Activated naive CD8-positive, alpha-beta T cell treated with anti-CD3 and anti-CD28 coated beads for 36 hours (primary cell): ENCODE results near the gene NFATC2. TPM values are rescaled to one million over a fixed set of nuclear protein-coding genes. Genes with fewer than 3 reads are reported as not detected.

Experiments
- DNase-seq: peaks from one replicate; pipeline ENCODE4 v3.0.0; 2021
- H3K27ac Mint-ChIP-seq: one replicate; pipeline ENCODE4 v1.8.0; 2022; ENCODE audit warnings: mild to moderate bottlenecking, moderate library complexity, mixed read lengths
- H3K27me3 Mint-ChIP-seq: one replicate; pipeline ENCODE4 v1.8.0; 2022; ENCODE audit warnings: mild to moderate bottlenecking, mixed read lengths
- H3K36me3 Mint-ChIP-seq: one replicate; pipeline ENCODE4 v1.8.0; 2021; ENCODE audit warnings: mild to moderate bottlenecking, mixed read lengths
- H3K4me1 Mint-ChIP-seq: one replicate; pipeline ENCODE4 v1.8.0; 2021; ENCODE audit warnings: mixed read lengths
- H3K4me3 Mint-ChIP-seq: one replicate; pipeline ENCODE4 v1.8.0; 2022; ENCODE audit warnings: mild to moderate bottlenecking, moderate library complexity, mixed read lengths
- H3K9me3 Mint-ChIP-seq: one replicate; pipeline ENCODE4 v1.8.0; 2022; ENCODE audit warnings: mixed read lengths
- total RNA-seq, 2 experiments: library from RNA; stranded (reverse); gene quantifications; one replicate each; pipeline ENCODE4 v1.2.3, GENCODE V29; 2021

NFATC2 gene
- total RNA-seq, 2 experiments from 2014 or later: 31.0 to 31.7 TPM

DNA sequence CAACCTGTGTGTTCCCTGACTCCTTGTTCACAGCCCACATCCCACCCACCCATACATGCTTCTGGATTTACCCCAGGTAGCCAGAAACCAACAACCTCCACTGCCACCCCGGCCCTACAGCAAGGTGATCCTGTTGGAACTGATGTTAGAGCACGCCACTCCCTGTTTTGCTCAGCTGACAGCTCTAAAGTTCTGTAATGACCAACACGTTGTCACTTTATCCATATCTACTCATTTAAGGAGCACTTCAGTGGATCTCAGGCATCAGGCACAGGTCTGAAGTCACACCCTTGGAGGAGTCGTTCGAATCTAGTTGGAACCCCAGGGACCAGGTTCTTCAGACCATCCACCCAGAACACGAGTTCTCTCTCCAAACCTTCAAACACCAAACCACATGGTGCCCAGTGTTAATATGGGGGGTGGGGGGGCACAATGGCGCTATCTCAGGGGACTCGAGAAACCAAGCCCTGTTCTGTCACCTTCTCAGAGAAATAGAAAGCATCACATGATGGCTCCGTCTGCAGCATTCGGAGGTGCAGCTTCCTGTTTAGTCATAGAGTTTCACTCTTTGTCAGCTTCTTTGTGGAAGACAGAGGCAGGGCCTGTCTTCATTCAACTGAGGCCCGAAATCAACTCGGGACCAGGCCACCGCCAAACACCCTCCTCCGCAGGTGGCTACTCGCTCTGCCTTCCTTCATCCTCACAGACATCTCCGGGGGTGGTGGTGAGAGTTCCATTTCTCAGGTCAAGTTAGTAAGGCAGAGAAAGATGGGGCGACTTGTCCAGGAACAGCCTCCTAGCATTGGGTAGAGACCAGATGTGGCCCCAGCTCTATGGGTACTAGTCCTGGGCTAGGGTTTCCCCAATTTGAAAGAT lies 142.2 kb downstream of the NFATC2 start:
- H3K36me3 Mint-ChIP-seq: peaks cover 66% of the 10 kb centered on the region
- H3K4me1 Mint-ChIP-seq: peaks cover 69% of the 10 kb centered on the region

DNA sequence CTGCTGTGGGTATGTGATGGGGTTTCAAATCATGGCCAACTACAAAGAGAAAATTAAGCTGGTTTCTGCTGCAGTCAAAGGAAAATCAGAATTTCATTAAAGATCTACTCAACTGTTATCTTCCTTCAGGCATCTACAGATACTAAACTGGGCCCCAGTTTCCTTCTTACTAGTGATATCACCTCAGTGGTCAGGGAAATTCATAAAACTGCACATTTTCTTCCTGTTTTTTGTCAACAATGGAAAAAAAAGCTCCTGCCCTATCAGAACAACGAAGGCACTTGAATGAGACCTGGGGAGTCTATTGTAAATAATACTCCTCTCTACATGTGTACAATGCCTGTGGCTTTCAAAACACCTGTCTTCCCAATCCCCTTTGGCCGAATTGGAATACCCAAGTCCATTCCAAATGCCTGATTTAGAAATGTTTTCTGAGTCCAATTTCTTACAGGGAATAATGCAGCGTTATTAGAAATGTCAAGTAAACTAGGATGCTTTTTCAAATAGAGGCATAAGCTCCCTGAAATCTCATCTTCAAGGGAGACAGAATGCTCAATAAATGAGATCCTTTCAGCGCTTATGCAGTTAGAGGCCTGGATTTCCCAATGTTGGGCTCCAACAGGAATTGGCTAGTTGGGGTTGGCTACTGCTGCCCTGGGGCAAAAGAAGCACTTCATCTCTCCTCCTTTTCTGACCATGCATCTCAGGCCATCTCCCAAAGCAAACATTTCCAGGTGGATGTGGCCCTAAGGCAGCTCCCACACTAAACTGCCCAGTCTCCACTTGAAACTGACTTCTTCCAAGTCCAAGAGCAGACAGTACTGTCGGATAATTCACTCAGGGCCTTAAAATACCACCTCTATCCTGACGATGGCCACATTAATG lies 143.3 kb downstream of the NFATC2 start:
- Mint-ChIP-seq H3K27ac (peak overlapping the region; percentile 99), H3K27me3 (no peaks in the 10 kb centered on the region), H3K9me3 (peaks cover 4% of the 10 kb centered on the region), H3K36me3 (peaks cover 55% of the 10 kb centered on the region), H3K4me3 (peak overlapping the region; percentile 67), H3K4me1 (peaks cover 61% of the 10 kb centered on the region)
- no peak for DNase-seq

More for the DNA sequence above, 142.2 kb downstream of the NFATC2 start:
- no peaks in the 10 kb centered on the region for H3K27me3 Mint-ChIP-seq
- peak overlapping the region; percentile 99 for H3K27ac Mint-ChIP-seq
- H3K4me3 Mint-ChIP-seq: peak overlapping the region; percentile 67
- peak; percentile 77 for DNase-seq
- H3K9me3 Mint-ChIP-seq: peaks cover 4% of the 10 kb centered on the region

DNA sequence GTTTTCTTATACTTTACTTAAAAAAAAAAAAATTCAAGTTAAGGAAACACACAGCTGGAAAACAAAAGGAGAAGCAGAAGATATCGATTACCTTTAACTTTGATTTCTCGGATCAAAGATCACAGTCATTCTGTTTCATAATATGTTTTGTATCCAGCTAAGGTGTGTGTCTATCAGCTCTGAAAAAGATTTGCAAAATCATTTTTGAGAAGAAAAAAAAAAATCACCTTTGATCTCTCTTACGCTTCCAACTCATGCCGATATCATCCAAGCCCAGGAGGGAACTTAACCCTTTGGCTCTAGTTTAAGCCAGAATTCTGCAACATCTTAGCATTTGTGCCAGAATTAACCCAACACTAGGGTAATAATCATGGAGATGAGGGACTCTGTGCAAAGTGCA lies 144.0 kb downstream of the NFATC2 start:
- no peaks in the 10 kb centered on the region for H3K27me3 Mint-ChIP-seq
- H3K36me3 Mint-ChIP-seq: peaks cover 50% of the 10 kb centered on the region
- peak overlapping the region; percentile 99 for H3K27ac Mint-ChIP-seq
- peaks cover 4% of the 10 kb centered on the region for H3K9me3 Mint-ChIP-seq
- no peak for DNase-seq
- H3K4me3 Mint-ChIP-seq: peak overlapping the region; percentile 7
- H3K4me1 Mint-ChIP-seq: peaks cover 54% of the 10 kb centered on the region

DNA sequence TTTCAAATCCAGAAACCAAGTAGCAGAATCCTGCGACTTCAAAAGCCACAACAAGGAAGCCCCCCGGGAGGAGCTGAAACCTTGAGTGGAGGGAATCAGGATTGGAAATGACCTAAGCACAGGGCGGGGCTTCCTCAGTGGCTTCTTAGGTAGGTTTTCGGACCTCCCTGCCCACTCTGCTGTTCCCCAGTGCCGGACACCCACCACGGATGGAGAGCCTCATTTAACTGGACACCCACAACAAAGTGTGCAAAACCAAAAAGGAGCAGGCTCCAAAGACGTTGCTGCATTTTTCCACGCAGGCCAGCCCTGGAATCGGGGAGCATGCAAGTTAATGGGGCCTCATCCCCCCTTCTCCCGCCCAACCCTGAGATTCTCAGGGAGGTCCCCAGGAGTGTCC lies 144.4 kb downstream of the NFATC2 start:
- H3K27me3 Mint-ChIP-seq: no peaks in the 10 kb centered on the region
- H3K9me3 Mint-ChIP-seq: peaks cover 4% of the 10 kb centered on the region
- DNase-seq: no peak
- peaks cover 47% of the 10 kb centered on the region for H3K36me3 Mint-ChIP-seq
- no peak overlapping the region for H3K27ac Mint-ChIP-seq
- no peak overlapping the region for H3K4me3 Mint-ChIP-seq
- H3K4me1 Mint-ChIP-seq: peaks cover 49% of the 10 kb centered on the region

DNA sequence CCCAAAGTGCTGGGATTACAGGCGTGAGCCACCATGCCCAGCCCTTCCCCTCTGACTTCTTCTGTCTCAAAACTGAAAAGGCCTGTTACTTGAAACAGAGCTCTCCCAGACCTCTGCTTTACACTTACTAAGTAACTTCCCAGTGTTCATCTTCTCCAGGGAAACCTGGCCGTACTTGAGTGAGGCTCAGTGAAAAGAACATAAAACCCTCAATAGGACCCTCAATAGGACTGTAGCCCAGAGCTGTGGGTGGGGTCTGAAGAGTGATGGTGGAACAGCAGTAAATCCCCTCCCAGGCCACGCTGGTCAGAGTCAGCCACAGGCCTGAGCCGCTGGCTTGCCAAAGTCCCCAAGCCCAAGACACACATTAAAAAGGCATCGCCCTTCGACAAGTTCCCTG lies 145.4 kb downstream of the NFATC2 start:
- Mint-ChIP-seq H3K36me3 (peaks cover 41% of the 10 kb centered on the region), H3K9me3 (peaks cover 4% of the 10 kb centered on the region), H3K27ac (peak overlapping the region; percentile 4), H3K4me3 (no peak overlapping the region), H3K27me3 (no peaks in the 10 kb centered on the region), H3K4me1 (peaks cover 40% of the 10 kb centered on the region)
- no peak for DNase-seq

DNA sequence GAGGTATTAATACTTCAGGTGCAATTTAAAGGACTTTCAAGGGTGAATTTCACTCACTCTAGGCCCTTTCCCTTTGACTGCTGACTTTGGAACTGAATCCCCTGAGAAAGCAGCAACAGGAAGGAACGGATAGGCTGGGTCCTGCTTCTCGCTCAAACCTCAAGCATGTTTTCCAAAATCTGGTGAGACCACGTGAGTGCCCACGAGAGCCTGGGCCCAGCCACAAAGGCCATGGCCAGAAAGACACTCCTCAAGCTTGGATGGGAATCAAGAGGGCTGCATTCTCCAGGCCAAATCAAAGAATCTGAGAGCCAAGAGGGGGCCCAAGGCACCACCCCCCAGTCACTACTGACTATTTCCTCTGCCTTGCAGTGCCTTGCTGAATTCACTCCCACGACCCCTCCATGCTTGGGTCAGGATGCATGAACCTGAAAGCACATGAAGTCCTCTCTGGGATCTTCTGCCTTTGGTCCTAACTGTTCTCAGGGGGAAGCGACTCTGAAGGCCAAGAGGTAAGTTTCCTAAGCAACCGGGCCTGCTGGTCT lies 146.1 kb downstream of the NFATC2 start:
- H3K9me3 Mint-ChIP-seq: peaks cover 4% of the 10 kb centered on the region
- no peak overlapping the region for H3K27ac Mint-ChIP-seq
- peaks cover 33% of the 10 kb centered on the region for H3K4me1 Mint-ChIP-seq
- H3K27me3 Mint-ChIP-seq: no peaks in the 10 kb centered on the region
- H3K4me3 Mint-ChIP-seq: no peak overlapping the region
- H3K36me3 Mint-ChIP-seq: peaks cover 36% of the 10 kb centered on the region
- DNase-seq: no peak

DNA sequence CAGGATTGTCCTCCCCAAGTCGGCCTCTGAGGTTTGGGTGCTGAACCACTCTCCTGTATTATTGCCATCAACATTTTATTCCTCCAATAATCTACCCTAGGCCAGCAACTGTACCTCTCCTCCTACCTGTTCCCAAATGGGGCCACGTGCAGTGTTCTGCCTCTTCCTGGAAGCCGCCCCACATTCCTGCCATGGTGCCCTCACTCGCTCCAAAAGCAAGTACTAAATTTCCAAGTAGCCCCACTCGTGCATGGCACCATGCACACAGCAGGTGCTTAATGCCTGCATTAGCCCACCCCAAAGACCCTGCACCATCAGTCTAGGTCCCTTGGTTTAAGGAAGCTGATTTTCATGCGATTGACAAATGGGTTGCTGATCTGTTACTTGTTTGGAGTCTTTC lies 147.8 kb downstream of the NFATC2 start:
- H3K4me3 Mint-ChIP-seq: no peak overlapping the region
- no peaks in the 10 kb centered on the region for H3K9me3 Mint-ChIP-seq
- no peaks in the 10 kb centered on the region for H3K27me3 Mint-ChIP-seq
- peaks cover 18% of the 10 kb centered on the region for H3K4me1 Mint-ChIP-seq
- peak overlapping the region; percentile 10 for H3K27ac Mint-ChIP-seq
- H3K36me3 Mint-ChIP-seq: peaks cover 30% of the 10 kb centered on the region
- no peak for DNase-seq

DNA sequence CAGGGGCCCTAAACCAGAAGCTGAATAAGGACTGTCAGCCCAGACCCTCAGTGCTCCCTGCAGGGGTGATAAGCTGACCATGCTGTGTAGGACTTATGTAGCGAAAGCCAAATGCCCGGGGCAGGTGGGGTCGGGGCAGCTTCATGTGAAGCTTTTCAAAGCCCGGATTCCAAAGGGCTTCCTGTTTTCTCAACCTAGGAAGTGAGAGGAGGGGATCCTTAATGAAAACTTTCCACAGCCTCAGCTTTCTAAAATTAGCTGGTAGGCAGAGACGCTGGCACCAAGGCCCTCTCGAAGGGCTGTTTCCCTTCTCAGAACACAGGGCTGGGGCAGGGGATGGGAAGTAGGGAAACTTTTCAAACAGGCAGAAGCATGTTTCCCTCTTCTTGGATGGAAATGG lies 148.9 kb downstream of the NFATC2 start:
- Mint-ChIP-seq H3K4me3 (no peak overlapping the region), H3K9me3 (no peaks in the 10 kb centered on the region), H3K27me3 (no peaks in the 10 kb centered on the region), H3K36me3 (peaks cover 30% of the 10 kb centered on the region), H3K27ac (no peak overlapping the region), H3K4me1 (peaks cover 13% of the 10 kb centered on the region)
- DNase-seq: no peak

DNA sequence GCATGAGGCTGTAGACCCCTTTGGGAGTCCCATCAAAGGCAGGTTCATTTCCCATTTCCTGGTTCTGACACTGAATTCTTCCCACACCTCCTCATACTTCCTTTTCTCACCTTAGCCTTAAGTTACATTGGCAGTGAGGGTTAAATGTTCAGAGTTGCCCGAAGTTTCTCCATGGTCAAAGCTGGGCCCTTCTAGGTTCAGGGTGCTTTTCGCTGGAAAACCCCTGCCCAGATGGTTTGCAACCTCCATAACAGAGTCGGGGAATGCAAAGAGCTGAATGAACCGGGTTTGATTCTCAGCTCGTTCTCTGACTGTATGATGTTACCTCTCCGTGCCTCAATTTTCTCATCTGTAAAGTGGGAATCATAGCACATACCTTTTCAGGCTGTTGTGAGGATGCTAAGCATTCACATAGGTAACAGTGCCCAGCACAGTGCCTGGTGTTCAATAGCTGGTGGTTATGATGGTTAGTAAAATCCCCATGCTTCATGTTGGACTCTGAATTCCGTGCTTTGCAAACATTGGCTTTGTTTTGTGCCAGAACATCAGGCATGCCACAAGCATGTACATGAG lies 149.8 kb downstream of the NFATC2 start:
- Mint-ChIP-seq H3K9me3 (no peaks in the 10 kb centered on the region), H3K4me3 (no peak overlapping the region), H3K27me3 (no peaks in the 10 kb centered on the region), H3K4me1 (peaks cover 20% of the 10 kb centered on the region), H3K27ac (no peak overlapping the region), H3K36me3 (peaks cover 29% of the 10 kb centered on the region)
- no peak for DNase-seq

DNA sequence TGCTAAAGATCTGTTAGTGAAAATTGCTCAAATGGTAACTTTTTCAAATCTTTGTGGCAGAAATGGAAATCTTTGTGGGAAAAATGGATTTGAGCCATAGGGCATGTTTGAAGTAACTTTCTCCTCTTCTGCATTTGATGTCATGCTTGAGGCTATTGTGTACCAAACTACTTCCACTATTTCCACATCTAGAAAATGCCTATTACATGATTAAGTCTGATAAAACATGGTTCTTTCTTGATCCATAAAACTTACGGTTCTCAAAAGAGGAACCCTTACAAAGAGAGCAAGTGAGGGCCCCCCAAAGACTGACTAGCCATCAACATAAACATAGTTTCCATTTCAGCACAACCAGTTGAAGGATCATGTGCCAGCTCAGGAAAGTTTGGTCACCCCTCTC lies 150.6 kb downstream of the NFATC2 start:
- Mint-ChIP-seq H3K4me1 (peaks cover 25% of the 10 kb centered on the region), H3K36me3 (peaks cover 28% of the 10 kb centered on the region), H3K9me3 (no peaks in the 10 kb centered on the region), H3K27me3 (no peaks in the 10 kb centered on the region), H3K4me3 (no peak overlapping the region), H3K27ac (no peak overlapping the region)
- DNase-seq: no peak

DNA sequence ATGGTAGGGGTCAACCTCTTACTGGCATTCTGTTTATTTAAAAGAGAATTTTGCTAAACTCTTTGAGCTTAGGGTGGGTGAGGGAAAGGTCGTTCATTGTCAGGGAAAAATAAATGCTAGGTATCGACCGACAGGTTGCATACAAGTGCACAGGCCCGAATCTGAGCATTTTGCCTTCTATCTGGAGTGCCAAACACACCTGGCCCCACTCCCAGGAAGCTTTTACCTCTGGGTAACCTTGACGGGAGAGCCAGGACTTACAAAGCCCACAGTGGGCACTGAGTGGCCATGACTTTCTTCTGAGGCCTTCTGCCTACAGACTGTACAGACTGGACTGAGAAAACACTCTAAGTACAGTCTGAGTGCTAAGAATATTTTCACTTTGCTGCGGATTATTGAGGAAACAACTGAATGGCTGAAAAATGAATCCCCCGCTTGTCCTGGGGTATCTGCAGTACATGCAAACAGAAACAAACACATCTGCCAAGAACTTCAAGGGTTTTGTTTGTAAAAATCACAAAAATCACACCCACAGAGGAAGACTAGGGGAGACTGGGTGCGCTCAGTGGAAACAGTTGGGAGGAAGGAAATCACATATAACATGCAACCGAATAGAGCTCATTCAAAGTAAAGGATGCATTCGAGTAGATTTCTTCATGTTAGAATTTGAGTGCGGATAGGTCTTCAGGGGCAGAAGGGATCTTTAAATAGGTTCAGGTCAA lies 152.8 kb downstream of the NFATC2 start:
- H3K9me3 Mint-ChIP-seq: no peaks in the 10 kb centered on the region
- H3K4me1 Mint-ChIP-seq: peaks cover 45% of the 10 kb centered on the region
- H3K4me3 Mint-ChIP-seq: no peak overlapping the region
- no peak for DNase-seq
- H3K27me3 Mint-ChIP-seq: no peaks in the 10 kb centered on the region
- H3K36me3 Mint-ChIP-seq: peaks cover 32% of the 10 kb centered on the region
- no peak overlapping the region for H3K27ac Mint-ChIP-seq

DNA sequence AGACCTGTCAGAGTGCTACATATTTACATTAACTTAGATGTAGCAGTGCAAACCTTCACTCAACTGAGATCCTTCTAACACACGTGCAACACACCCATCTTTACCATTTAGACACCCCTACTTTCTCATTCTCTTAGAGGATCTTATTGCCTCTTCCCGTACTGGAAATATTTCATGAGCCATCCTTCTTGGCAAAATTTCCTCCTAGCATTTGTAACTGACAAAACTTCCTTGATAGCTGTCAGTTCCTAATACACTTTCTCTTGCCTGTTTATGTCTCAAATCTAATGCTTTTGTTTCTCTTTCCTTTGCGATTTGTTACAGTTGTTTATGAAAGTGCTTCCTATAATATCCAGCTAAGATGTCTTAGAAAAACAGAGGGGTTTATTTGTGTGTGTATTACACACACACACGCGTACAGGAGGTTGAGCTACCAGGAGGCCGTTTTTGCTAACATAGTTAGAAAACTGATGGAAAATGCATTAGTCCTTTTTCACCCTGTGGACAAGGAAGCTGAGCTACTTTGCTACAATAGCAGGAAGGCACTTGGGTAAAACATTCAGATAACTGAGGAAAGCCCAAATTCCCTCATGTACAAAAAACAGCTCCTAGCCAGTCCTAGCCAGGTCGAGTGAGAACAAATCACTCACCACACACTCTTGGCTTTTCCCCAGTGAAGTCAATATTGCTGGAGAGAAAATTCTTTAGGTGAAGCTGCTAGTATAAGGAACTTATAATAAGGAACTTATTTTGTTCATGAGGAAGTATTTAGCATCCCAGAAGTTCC lies 153.6 kb downstream of the NFATC2 start:
- Mint-ChIP-seq H3K27ac (peak overlapping the region; percentile 8), H3K4me1 (peaks cover 46% of the 10 kb centered on the region), H3K36me3 (peaks cover 32% of the 10 kb centered on the region)

DNA sequence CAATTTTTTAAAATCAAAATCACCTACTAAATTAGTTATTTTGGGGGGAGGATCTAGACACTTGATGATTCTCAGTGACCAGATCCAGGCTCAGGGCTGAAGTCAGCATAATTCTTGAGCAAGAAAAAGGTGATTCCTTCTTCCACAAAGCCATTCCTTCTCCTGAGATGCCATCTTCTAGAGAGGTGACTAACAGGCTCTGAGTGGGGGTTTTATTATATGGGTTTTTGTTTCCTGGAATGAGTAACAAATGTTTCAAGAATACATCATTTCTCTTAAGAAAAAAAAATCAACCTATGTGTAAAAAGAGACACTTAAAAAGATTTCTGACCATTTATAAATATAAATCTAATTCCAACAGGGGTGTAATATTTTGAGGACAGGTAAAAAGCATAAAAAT lies 154.3 kb downstream of the NFATC2 start:
- peaks cover 32% of the 10 kb centered on the region for H3K36me3 Mint-ChIP-seq
- H3K4me3 Mint-ChIP-seq: no peak overlapping the region

More for the DNA sequence above, 153.6 kb downstream of the NFATC2 start:
- DNase-seq: no peak
- Mint-ChIP-seq H3K9me3 (no peaks in the 10 kb centered on the region), H3K27me3 (no peaks in the 10 kb centered on the region), H3K4me3 (no peak overlapping the region)

More for the DNA sequence above, 154.3 kb downstream of the NFATC2 start:
- no peaks in the 10 kb centered on the region for H3K27me3 Mint-ChIP-seq
- H3K9me3 Mint-ChIP-seq: no peaks in the 10 kb centered on the region
- peak overlapping the region; percentile 21 for H3K27ac Mint-ChIP-seq
- no peak for DNase-seq
- H3K4me1 Mint-ChIP-seq: peaks cover 46% of the 10 kb centered on the region
